HFF-Myc (cell line): Measurements from ENCODE around the gene GSTO1.

Experiments
- DNase-seq: peaks from one replicate; pipeline ENCODE4 v3.0.0-alpha.2; 2011; ENCODE audit warnings: low read depth; ENCODE audit errors: extremely low read depth
- H3K4me3 ChIP-seq: replicated peaks from 2 replicates; pipeline ENCODE4 v1.5.1; 2011; ENCODE audit warnings: low read depth, mild to moderate bottlenecking, control low read depth, low read length
- CTCF ChIP-seq: IDR thresholded peaks from 2 replicates; pipeline ENCODE4 v1.5.1; 2012; ENCODE audit warnings: mild to moderate bottlenecking, low read depth, low read length, control low read depth; ENCODE audit errors: missing control alignments

GSTO1 gene

DNA sequence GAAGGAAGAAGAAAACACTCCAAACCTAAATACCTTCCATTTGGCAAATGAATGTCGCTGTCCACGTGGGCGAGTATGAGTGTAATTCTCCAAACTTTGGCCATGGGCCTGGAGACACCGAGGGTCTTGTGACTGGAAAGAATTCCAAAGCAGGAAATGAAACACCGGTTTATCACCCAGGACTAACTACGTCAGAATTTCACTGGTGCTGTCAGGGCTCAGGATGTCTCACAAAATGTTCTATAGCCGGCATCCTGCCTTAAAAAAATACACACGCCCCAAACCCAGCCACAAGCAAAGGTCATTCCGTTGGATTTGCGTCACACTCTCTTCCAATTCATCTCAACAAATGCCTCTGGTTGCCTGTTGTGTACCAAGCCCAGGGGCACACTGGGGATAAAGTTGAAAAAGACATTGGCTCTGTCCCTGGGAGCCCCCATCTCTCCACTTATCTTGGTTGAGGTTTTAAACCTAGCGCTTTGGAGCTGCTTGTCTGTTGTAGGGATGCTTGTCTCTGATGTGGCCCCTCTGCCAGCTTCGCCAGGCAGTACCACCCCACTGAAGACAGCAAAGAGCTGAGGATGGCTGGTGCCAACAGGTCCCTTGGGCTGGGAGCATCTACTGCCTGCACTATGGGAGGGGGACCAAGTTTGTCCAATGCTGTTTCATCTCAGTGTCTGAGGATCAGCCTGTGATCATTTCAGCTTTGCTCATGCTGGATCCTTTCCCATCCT, 45.5 kb downstream of the GSTO1 start:
- no peak for TF ChIP-seq CTCF
- H3K4me3 ChIP-seq = peak overlapping the region; percentile 16
- peak; percentile 90 for DNase-seq

- TF ChIP-seq CTCF = no peak
- DNase-seq = peak; percentile 96
- H3K4me3 ChIP-seq = peak overlapping the region; percentile 16
Measured at GRCh38 chr10:104300736-104301292, 46.1 kb downstream of the GSTO1 start.

DNA sequence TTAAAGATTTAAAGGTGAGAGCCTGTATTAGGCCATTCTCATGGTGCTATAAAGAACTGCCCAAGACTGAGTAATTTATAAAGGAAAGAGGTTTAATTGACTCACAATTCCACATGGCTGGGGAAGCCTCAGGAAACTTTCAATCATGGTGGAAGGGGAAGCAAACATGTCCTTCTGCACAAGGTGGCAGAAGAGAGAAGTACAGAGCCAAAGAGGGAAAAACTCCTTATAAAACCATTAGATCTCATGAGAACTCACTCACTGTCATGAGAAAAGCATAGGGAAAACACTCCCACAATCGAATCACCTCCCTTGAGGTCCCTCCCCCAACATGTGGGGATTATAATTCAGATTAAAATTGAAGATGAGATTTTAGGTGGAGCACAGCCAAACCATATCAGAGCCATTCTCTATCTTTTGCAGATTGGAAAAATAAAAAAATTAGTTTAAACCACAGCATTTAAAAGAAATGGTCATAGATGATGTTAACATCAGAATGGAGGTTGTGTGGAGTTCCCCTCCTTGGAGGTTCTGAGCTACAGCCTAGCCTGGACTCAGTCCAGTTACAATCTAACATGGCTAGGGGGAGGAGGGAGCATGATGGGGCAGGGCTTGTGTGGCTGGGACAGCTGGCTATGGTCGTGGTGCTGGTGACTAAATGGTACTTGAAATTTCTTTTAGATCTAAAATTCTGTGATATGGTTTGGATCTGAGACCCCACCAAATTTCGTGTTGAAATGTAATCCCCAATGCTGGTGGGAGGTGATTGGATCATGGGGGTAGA, 47.4 kb downstream of the GSTO1 start:
- H3K4me3 ChIP-seq = no peak overlapping the region
- TF ChIP-seq CTCF = no peak
- DNase-seq = no peak

DNA sequence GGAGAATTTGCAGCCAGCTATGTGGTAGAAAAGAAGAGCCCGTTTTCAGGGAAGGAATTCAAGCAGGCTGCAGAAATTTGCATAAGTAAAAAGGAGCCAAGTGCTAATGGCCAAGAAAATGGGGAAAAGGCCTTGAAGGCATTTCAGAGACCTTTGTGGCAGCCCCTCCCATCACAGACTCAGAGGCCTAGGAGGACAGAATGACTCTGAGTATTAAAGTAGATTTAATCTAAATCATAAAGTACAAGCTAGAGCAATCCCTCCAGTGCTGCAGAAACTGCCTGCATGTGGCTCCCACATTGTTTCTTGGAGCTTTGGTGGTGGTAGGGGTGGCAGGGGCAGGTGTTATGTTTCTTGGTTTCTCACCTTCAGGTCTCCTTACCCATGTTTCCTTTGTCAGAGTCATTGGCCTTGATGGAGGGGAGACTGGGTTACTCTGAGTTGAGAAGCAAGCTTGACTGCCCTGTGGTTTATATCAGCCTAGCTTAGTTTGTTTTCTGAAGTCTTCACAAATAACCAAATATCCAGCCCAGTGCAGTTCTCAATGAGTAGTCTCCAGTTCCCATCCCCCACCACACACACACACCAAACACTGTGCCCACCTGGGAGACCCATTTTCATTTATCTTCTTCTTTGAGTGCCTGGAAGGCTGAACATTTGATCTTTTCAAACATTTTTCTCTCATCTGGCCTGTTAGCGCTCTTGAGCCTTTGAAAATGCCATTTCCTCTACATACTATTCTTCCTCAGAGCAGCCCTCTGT, 49.1 kb downstream of the GSTO1 start:
- no peak for TF ChIP-seq CTCF
- no peak overlapping the region for H3K4me3 ChIP-seq
- no peak for DNase-seq

- no peak for DNase-seq
- TF ChIP-seq CTCF = no peak
Measured at GRCh38 chr10:104304356-104304745, 49.7 kb downstream of the GSTO1 start.

GRCh38 chr10:104304927-104305326, 50.2 kb downstream of the GSTO1 start:
- H3K4me3 ChIP-seq = no peak overlapping the region
- no peak for TF ChIP-seq CTCF
- no peak for DNase-seq

More at GRCh38 chr10:104304356-104304745, 49.7 kb downstream of the GSTO1 start:
- no peak overlapping the region for H3K4me3 ChIP-seq
